Renal cortical epithelial cell (primary cell): ENCODE measurements around the gene SLC16A1. TPM values are rescaled to one million over a fixed set of nuclear protein-coding genes. Genes with fewer than 3 reads are reported as not detected.
"Not testable (repeated sequence)": the region's sequence is repeated elsewhere in the genome, so short reads cannot be mapped to it uniquely, and the experiment has no call there.

Experiments
- DNase-seq: peaks from one replicate; pipeline ENCODE4 v3.0.0-alpha.2; 2011; ENCODE audit warnings: low read depth
- total RNA-seq: library from RNA; depleted of rRNA; stranded (reverse); fragments of >200 nt; gene quantifications from 2 replicates; pipeline ENCODE4 v1.2.3, GENCODE V29; 2014

The SLC16A1 gene
- total RNA-seq, 1 donor from 2014 or later: 128 TPM

DNA sequence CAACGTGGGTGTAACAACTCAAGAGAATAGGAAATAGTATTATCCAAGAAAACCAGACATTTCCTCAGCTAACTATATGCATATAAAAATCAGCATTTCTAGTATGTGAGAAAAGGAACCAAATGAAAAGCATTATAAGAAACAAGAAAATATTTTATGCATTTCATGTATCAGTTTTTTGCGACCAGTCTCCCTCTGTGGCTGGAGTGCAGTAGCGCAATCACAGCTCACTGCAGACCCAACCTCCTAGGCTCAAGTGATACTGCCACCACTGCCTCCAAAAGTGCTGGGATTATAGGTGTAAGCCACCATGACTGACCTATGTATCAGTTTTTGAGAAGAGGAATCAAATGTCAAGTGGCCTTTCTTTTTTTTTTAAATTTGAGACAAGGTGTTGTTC is 31.0 kb downstream of the SLC16A1 start:
- no peak for DNase-seq

DNA sequence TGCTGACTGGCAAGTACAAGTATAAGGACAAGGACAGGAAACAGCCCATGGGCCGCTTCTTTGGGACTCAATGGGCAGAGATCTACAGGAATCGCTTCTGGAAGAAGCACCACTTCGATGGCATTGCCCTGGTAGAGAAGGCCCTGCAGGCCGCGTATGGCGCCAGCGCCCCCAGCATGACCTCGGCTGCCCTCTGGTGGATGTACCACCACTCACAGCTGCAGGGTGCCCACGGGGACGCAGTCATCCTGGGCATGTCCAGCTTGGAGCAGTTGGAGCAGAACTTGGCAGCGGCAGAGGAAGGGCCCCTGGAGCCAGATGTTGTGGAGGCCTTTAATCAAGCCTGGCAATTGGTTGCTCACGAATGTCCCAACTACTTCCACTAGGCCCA is 32.0 kb downstream of the SLC16A1 start:
- no peak for DNase-seq

DNA sequence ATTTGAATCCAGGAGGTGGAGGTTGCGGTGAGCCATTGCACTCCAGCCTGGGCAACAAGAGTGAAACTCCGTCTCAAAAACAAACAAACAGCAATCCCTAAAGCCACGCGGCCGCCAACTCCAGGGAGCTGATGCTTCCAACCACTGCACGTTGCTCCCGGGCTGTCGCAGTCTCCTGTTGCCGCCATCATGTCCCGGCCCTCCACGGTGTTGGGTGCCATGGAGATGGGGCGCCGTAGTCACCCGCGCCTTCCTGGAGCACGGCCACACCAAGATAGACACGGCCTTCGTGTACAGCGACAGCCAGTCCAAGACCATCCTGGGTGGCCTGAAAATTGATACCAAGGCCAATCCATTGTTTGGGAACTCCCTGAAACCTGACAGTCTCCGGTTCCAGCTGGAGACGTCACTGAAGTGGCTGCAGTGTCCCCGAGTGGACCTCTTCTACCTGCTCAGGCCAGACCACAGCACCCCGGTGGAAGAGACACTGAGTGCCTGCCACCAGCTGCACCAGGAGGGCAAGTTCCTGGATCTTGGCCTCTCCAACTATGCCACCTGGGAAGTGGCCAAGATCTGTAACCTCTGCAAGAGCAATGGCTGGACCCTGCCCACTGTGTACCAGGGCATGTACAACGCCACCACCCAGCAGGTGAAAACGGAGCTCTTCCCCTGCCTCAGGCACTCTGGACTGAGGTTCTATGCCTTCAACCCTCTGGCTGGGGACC is 32.6 kb downstream of the SLC16A1 start:
- no peak for DNase-seq

DNA sequence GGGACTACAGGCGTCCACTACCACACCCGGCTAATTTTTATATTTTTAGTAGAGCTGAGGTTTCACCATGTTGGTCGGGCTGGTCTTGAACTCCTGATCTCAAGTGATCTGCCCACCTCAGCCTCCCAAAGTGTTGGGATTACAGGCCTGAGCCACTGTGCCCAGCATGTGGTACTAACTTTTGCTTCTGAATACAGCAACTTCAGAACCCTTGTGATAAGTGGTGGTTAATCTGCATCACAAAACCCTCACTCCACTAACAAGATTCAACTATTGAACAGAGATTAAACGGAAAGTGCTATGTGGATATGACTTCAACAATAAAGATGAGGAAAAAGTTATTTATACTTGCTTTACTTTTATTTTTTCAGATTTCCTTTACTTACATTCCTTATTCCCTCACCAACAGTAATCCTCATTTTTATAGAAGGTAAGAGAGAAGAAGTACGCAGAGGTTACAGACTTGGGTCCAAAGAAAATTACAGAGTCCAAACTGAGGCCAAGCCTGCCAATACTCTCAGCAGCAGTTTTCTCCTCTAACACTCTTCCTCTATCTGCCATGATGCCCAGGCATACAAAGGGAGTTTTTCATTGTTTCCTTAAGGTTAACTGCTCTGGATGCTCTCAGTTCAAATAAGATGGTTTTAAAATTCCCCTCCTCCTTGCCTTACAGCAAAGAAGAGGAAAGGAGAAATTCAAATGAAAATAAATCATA is 44.3 kb downstream of the SLC16A1 start:
- DNase-seq: no peak

DNA sequence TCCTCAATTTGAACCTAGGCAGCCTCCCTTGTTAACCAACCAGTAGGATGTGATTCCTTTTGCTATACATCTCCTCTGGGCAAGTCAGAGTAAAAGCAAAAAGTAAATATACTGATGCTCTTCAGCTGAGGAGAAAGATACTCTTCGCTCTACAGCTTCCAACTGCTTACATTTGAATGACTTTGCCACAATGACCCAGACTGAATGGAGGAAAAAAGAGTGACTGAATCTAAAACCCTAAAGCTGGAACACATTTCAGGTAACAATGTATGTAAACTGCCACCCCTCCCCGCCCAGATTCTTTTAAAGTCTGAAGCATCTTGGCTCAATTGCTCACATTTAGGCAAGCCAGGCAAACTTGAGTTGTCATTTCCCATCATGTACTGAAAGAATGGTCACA is 46.1 kb downstream of the SLC16A1 start:
- no peak for DNase-seq

DNA sequence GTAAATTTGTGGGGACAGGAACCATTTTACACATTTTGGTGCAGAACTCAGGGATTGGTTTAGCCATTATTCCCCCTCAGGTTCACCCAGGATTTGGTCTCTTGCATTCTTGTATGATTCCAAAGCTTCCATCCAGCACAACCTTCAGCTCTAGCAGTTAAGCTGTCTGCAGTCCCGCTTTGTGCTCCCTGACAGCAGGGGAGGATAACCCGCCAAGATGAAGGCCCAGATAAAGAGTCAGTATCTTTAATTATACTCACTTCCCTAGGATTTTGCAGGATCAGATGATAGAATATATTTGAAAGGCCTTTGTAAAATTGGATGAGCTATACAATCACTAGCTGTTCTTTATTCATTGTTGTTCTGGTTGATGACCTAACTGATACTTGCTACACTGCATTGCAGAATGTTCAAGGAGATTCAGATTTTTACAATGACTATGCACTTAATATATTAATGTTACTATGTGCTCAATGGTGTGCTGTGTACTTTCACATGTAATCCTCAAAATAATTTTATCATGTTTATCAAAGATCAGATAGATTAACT is 49.8 kb downstream of the SLC16A1 start:
- no peak for DNase-seq

DNA sequence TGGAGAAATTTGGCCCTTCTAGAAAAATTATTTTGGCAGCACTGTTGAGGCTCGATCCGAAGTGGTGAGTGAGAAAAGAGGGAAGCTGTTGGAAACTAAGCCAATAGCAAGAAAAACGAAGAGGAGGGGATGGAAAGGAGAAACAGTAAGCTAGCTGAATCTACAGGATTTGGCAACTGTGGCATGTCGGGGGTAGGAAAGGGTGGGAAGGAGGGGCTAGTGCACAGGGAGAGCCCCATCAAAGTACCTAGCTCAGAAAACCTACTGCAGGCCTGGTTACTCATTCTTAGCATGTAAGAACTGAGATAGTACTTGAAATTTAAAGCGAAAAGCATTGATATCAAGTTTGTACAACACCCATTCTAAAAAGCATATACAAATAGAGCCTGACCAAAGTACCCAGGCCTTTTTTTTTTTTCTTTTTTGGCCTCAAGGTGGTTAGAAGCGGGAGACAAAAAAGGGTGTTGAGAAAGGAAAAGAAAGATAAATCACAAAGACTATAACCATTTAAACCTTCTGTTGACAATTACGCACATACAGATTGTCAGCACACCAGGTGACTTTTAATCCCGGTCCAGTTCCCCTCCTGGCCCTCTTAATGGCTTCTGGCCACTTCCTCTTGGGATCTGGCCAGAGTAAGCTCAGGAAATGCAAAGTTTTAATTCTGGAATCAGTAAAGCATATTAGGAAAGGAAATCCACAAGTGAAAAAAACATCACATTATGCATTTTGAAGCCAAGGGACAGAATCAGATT is 50.4 kb downstream of the SLC16A1 start:
- DNase-seq: peak; percentile 42

DNA sequence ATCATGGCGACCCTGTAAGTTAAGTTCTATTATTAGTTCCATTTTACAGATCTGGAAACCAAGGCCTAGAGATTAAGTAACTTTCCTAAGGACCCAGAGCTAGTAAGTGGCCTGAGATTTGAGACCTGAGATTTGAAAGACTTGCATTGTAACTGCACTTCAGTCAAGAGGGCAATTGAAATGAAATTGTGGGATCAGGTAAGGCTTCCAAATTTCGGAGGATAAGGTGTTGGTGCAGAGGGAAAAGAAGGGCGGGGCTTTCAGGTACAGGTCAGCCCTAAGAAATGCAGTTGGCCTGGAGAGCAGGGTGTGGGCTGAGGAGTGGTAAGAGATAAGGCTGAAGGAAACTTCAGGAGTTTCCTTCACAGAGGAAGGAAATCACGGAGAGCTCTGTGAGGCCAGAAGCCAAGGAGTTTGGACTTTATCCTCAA is 51.1 kb downstream of the SLC16A1 start:
- no peak for DNase-seq

DNA sequence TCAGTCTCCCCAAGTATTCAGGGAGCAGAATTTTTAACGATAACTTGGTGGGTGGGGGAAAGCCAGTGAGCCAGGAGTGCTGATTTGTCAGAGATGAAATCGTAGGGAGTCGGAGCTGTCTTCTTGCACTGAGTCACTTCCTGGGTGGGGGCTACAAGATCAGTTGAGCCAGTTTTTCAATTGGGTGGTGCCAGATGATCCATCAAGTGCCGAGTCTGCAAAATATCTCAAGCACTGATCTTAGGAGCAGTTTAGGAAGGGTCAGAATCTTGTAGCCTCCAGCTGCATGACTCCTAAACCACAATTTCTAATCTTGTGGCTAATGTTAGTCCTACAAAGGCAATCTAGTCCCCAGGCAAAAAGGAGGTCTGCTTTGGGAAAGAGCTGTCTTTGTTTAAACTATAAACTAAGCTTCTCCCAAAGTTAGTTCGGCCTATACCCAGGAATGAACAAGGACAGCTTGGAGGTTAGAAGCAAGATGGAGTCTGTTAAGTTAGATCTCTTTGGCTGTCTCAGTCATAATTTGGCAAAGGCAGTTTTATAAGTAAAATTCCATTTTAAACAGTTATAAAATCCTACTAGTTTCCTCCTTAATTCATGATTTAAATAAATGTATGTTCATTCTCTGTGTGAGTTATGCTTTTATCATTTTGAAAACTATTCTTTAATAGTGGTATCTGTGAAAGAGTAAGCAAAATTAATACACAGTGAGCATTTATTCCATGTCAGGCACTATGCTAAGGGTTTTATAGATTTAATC is 51.7 kb downstream of the SLC16A1 start:
- DNase-seq: peak; percentile 44

DNA sequence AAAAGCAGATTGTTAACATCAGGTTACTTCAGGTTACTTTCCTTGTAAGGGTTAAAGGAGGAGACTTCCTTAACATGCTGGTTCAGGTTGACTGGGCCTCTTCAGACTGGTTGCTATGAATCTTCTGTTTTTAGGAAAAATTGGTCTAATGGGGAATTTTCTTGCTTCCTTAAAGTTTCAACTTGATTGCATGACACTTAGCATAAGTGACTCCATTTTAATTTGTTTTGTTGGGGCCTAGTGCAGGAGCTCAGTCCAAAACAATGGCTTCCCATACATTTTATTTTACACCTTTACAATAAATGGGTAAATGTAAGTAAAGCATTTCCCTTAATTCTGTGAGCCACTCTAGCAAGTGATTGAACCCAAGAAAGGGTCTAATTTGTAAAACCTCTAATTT is 53.8 kb downstream of the SLC16A1 start:
- no peak for DNase-seq

DNA sequence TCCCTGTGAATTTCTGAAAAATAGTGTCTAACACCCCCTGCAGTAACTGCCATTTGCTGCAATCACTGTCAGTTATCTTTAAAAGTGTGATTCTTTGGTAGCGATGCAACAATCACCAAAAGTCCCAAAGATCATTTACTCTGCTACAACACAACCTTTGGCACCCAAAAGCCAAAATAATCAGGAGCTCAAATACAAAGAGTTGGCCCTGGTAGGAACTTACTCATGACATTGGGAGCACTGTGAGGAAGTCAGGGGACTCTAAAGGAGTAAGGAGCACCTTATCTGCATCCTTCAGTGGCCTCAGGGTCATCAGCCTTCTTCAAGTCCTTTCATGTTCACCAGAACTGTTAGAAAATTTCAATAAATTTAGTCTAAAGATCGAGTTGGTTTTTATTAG is 54.6 kb downstream of the SLC16A1 start:
- no peak for DNase-seq

DNA sequence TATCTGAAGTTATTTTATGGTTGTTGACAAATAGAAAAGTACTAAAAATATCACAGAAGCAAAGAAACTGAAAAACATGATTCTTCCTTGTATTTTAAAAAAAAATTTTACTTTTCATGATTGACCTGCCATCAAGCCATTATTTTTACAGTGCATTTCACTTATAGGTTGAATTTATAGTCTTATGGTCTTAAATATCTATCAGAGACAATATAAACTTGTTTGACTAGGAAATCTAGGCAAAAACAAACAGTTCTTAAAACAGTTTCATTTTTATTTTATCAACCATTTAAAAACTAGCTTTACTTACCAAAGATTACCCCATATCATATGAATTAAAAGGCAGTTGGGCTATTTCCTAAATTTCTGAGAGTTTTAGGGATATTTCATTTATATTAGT is 59.2 kb downstream of the SLC16A1 start:
- no peak for DNase-seq

DNA sequence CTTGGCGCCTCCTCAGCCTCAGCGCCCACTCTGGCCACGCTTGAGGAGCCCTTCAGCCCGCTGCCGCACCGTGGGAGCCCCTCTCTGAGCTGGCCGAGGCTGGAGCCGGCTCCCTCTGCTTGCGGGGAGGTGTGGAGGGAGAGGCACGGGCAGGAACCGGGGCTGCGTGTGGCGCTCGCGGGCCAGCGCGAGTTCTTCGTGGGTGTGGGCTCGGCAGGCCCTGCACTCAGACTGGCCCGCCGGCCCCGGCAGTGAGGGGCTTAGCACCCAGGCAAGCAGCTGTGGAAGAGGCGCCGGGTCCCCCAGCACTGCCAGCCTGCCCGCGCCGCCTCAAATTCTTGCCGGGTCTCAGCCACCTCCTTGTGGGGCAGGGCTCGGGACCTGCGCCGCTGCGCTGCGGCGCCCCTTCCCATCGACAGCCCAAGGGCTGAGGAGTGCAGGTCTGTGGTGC is 61.4 kb downstream of the SLC16A1 start:
- DNase-seq: no peak

DNA sequence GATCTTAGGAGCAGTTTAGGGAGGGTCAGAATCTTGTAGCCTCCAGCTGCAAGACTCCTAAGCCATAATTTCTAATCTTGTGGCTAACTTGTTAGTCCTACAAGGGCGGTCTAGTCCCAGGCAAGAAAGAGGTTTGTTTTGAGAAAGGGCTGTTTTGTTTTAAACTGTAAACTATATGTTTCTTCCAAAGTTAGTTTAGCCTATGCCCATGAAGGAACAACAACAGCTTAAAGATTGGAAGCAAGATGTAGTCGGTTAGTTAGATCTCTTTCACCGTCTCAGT is 62.0 kb downstream of the SLC16A1 start:
- DNase-seq: no peak

DNA sequence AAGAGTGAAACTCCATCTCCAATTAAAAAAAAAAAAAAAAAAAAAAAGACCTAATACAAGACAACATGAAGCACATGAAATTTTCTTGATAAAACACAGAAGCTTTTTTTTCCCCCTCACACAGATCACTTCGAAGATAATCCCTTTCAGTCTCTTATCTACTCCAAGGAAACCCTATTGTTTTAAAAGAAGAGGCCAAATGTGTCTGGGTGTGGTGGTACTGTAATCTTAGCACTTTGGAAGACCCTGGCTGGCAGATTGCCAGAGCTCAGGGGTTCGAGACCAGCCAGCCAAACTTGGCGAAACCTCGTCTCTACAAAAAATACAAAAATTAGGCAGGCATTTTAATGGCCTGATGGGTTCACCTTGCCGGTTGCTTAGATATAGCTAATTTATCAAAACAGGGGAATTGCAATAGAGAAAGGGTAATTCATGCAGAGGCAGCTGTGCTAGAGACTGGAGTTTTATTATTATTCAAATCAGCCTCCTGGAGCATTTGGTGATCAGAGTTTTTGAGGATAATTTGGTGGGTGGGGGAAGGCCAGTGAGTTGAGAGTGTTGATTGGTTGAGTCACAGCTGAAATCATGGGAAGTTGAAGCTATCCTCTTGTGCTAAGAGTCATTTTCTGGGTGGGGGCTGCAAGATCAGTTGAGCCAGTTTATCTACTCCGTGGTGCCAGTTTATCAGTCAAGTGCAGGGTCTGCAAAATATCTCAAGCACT is 62.5 kb downstream of the SLC16A1 start:
- DNase-seq: no peak

DNA sequence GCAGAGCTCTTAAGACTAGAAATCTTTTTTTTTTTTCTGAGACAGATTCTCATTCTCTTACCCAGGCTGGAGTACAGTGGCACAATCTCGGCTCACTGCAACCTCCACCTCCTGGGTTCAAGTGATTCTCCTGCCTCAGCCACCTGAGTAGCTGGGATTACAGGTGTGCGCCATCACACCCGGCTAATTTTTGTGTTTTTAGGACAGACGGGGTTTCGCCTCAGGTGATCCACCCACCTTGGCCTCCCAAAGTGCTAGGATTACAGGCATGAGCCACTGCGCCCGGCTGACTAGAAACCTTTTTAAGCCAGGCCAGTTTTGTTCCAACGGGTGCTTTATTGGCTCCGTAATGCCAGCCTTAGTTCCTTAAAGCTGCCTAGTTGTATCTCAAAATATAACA is 66.1 kb downstream of the SLC16A1 start:
- DNase-seq: not testable (repeated sequence)

DNA sequence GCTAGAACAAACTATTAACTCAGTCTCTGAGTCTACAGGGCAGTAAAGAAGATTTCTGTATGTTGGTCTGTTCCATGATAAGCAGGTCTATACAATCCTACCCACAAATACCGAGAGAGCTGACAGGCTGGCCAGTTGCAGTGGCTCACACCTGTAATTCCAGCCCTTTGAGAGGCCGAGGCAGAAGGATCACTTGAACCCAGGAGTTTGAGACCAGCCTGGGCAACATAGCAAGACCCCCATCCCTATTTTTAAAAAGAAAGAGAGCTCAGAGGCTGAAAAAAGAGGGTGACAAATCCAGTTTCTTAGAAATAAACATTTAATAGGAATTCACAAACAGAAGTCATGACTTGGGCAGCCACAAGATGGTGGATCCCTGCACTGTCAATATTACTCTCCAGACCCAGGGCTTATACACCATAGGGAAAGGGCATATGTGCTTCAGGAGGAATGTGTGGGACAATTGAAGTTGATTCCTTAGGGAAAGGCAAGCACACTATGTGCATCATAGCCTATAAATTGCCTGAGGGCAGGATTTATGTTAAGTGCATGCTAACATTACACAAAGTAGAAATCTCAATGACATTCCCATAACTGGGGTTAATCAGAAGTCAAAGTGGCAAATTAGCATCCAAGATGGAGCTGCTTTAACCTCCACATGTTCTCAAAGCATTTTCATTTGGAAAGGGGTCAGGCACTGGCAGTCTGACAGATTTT is 66.8 kb downstream of the SLC16A1 start:
- peak; percentile 18 for DNase-seq

DNA sequence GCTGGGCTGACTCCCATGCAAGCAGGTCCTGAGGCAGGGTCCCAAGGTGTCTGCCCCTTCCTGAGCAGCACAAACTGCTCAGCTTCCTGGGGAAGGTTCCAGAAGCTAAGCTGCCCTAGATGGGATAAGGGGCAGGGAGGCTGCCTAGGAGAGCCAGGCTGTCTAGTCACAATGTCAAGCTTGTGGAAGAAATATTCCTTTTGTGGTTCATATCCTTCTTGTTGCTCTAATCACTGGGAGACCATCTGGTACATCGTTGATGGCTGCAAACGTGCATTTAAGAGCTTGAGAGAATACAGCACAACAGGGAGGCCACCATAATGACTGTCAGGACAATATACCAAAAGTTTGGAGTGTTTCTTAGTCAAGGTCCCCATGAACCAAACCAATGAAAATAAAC is 67.4 kb downstream of the SLC16A1 start:
- no peak for DNase-seq

DNA sequence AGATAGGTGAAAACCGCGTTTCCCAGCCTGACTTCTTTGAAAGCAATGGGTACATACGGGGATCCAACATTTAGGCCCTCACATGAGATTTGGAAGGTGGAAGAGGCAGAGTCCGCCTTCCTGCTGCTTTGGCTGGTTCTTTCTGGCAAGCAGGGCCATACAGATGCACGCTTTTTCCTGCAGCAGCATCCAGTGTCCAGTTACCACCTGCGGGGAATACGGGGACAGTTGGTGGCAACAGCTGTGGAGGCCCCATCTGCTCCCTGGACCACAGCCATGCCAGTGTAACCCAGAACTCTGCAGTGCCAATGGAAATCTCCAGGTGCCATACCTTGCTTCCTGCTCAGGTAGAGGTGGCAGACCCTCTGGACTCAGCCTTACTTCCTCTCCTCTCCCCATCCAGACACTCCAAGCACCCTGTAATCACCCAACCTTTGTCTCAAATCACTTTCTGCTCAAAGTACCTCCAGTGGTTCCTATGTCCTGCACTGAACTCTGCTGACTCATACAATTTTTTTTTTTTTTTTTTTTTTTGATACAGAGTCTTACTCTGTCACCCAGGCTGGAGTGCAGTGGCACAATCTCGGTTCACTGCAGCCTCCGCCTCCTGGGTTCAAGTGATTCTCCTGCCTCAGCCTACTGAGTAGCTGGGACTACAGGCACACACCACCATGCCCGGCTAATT is 68.3 kb downstream of the SLC16A1 start:
- DNase-seq: peak; percentile 63

DNA sequence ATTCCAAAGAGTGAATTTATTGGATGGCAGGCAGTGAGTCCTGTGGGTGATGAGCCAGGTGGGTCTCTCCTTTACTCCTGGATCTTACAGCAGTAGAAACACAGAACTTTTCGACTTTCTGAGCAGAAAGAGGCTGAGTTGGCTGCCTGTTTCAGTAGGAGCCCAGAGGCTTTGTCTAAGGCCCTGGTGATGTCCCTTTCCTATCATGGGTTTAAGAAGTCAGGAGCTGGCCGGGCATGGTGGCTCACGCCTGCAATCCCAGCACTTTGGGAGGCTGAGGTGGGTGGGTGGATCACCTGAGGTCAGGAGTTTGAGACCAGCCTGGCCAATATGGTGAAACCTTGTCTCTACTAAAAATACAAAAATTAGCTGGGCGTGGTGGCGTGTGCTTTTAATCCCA is 71.0 kb downstream of the SLC16A1 start:
- not testable (repeated sequence) for DNase-seq
